ENCODE results near the gene MNT. TPM values are rescaled to one million over a fixed set of nuclear protein-coding genes. Genes with fewer than 3 reads are reported as not detected.

MNT gene
- total RNA-seq, 1 donor from 2014 or later, result 3.2 TPM

DNA sequence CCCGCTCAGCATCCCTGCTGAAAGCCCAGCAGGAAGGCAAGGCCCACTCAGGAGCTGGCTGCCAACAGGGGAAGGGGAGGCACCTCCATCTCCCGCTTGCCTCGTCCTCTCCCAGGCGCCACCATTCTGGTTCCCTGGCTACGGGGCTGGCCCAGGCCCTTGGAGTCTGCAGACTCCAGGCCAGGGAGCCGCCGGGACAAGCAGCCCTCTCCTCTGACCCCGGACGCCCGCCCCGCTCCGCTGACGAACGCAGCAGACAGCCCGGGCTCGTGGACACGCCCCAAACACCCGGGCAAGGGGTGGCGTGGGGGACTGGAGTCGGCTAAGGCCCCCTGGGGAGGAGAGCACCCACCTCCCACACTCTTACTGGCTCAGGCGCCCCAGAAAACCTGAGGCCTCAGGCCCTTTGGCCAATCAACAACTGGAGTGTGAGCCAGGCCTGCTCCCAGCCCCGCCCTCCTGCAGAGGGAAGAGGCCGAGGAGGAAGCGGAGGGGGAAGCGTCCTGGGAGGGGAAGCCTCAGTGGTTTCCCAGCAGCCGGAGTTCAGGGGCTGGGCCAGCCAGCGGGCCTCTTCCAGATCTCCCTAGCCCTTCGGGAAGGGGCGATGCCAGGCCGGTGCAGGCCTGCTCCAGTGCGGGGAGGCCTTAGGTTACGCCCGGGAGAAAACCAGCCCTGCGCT lies 4.2 kb downstream of the MNT start:
- DNase-seq (ENCODE audit: low read depth, low spot score), result peak; percentile 85

DNA sequence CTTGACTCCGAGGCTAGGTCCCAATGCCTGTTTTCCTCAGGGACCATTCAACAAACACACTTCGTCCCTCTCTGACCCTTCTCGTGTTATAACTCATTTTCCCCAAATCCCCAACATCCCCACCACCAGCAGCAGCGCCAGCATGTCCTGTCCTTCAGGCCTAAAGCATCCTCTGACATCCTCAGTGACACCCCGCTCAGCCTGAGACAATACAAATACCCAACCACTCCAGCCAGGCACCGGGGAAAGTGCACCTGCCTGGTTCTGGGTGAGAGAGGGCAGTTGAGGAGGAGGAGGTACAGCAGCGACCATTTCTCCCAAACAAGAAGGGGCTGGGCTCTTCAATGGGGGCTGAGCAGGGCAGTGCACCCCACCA lies 4.7 kb downstream of the MNT start:
- DNase-seq (ENCODE audit: low read depth, low spot score), result no peak

DNA sequence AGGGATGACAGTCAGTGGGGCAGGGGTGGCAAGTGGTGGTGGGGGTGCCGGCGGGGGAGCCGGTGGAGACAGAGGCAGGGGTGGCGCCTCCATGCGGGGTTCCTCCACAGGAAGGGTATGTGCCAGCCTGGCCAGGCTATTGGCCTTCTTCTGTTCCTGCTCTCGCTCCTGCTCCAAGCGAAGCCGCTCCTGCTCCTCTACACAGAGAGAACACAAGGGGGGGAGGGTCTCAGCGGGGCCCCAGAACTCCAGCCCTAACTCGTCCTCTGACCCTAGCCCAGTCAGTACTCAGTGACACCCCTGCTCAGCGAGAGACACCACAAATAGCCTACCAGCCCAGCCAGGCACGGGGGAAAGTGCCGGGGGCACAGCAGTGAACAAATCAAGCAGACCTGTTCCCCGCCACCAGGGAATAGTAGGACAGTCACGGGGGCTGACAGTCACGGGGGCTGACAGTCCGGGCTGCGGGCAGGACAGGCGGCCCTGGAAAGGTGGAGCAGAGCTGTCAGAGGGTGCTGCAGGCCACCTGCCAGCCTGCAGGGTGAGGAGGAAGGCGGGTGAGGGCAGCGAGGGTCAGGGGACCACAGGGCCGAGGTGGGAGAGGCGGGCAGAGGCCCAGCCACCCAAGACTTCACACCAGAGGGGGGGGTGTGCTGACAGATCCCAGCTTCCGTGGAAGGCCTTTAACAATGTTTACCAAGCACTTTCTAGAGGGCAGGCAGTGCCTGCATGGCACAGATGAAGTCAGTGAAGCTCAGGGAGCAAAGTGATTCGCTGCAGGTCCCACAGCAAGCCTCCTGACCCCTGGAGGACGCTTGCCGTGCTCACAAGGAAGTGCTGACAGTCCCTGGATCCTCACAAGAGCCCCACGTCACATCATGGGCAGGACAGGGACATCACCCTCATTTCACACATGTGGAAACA lies 5.3 kb downstream of the MNT start:
- no peak for DNase-seq (ENCODE audit: low read depth, low spot score)

DNA sequence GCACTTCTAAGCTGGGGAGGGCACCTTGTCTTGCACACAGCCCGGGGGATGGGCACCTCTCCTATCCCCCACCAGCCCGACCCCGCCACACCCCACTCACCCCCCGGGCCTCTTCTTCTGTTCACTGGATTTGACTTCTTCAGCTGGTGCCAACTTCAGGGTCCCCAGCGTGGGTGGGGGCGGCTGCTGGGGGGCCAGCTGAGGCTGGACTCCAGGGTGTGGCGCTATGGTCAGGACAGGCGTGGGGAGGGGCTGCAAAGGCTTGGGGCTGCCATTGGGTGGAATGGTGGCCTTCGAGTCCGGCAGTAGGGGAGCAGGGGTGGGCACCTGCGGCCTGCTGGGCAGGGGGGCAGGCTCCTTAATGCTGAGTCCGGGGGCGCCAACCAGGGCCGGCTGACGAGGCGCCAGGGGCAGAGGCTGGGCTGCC lies 6.1 kb downstream of the MNT start:
- no peak for DNase-seq (ENCODE audit: low read depth, low spot score)

DNA sequence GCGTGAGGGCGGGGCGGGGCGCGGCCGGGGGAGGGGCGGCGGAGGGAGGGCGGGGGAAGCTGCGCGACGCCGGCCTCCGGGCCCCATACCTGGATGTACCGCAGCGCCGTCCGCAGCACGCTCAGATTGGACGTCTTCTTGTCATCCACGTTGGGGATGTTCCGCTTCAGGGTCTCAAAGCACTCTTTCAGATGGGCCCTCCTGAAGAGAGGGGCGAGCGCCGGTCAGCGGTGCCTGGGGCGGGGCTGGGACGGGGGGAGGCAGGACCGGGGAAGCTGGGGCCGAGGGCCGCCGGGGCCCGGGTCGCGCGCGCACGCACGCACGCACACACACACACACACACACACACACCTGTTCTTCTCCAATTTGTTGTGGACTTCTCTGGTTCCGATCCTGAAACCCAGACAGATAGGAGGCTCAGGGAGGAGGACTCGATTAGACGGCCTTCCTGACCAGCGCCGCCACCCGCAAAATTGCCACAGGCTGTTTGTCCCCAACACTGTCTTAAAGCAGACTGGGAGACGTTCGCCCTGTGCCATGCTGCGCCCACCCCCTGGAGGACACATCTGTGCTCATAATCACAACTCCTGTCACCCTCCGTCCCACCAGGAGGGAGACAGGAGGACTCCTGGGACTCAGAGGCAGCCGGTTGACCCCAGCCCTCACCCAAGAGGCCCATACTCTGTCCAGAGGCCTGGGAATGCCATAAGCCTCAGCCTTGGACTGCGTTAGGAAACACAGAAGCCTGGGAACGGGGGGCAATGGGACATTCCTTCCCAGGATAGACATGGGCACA lies 6.7 kb downstream of the MNT start:
- DNase-seq (ENCODE audit: low read depth, low spot score), result no peak

DNA sequence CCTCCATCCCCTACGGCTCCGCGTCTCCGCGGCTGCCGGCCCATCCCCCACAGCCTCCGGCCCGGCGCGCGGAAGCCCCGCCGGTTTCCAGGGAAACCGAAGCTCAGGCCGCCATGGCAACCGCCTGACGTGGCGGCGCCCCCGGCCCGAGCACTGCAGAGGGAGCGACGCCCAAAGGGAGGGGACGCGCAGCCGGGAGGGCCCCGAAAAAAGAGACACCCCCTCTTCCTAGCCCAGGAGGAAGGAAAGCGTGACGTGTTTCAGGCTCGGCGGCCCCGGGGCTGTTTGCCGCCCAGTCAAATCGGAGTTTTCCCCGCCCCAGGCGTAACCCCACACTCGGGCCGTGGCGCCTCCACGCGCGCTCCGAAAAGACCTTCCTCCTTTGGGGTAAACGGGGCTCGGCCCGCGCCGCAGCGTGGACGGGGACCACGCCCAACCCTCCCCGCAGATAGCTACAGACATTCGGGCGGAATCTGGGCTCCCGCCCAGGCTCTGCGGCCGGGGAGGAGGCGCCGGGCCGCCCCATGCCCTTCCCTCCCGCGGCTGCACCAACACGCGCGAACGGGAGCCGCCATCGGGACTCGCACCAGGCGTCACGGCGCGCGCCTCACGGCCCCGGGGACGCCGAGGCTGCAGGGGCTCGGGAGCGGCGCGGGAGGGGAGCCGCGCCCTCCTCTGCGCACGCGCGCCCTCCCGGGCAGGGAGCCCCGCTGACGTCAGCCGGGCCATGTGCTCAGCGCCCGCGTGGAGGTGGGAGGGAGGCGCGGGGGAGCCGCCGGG lies 7.5 kb downstream of the MNT start:
- peak; percentile 61 for DNase-seq (ENCODE audit: low read depth, low spot score)

DNA sequence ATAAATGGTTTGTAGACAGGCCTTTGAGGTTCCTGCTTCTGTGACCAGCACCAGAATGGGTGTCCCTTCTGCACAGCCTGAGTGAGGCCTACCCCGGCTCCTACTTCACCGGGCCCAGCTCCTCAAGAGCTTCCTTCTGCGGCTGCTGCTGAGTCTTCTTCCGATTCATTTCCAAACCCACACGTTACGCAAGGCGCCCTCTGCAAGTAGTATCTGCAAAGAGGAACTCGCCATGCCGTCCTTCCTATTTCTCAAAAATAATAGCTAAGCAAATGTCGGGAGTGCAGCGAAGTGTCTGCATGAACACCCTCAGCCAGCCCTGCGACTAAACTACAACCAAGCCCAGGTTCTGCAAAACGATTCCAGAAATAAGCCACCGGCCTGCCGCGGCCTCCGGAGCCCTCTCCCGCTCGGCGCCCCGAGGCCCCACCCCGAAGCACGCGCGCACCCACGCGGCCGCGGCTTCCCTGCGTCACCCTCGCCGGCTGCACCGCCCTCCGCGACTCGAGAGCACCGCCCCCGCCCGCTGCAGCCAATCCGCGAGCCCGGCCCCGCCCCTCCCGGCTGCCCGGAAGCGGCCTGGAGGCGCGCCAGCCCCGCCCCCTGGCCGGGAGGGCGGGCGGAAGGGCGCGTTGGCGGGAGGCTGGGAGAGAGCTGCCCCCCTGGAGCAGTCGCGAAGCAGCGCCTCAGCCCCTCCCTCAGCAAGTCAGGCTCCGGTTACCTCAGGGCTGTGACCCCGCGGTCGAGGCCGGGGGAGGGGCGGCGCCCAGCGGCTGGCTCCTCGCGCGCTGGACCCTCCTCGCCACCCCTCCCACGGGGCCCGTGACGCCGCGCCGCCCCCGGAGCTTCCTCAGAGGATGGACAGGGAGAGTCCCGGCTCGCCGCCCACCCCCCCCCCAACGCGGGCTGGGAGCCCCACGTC lies 8.3 kb downstream of the MNT start:
- DNase-seq (ENCODE audit: low read depth, low spot score), result peak; percentile 77

DNA sequence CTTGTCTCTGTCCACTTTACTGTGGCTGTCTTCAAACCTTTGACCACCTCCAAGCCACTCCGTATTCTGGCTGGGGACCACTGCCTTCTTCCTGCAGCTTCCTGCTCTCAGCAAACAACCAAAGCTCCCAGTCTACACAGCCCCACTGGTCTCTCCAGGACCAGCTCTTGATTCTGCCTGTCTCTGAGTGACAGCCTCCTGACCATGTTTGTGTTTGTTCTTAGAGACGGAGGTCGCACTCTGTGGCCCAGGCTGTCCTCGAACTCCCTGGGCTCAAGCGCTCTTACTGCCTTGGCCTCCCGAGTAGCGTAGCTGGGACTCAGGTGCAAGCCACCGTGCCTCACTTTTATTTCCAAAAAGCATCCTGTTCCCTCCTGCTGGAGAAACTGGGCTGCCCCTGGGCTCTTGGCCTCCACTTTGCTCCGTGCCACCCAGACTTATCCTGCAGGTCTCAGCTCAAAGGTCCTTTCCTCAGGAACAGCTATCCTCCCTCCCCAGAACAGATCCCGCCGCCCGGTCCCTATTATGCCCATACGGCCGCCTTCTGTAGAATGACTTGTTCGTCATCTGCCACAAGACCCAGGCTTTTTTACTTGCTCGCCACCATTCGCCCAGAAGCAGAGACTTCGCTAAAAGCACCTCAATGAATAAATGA lies 9.1 kb downstream of the MNT start:
- no peak for DNase-seq (ENCODE audit: low read depth, low spot score)

DNA sequence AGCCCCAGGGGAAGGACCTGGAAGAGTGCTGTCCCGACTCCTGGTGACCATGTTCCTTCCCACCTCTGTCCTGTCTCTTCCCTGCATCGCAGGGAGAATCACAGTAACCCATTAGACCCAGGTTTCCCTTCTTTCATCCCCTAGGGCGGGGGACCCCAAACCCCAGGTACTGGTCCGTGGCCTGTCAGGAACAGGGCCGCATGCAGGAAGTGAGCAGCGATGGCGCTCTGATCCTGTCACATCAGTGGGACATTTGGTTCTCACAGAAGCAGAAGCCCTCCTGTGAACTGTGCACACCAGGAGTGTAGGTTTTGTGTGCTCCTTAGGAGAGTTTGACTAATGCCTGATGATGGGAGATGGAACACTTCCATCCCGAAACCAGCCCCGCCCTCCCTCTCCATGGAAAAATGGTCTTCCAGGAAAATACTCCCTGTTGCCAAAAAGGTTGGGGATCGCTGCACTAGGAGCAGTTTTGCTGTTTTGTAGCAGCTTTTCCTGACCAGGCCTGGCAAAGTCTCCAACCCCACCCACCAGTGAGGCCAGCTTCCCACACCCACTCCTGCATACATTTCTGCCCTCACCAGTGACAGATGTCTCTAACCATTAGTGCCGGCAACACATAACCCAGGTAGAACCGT lies 10.5 kb downstream of the MNT start:
- DNase-seq (ENCODE audit: low read depth, low spot score), result no peak

DNA sequence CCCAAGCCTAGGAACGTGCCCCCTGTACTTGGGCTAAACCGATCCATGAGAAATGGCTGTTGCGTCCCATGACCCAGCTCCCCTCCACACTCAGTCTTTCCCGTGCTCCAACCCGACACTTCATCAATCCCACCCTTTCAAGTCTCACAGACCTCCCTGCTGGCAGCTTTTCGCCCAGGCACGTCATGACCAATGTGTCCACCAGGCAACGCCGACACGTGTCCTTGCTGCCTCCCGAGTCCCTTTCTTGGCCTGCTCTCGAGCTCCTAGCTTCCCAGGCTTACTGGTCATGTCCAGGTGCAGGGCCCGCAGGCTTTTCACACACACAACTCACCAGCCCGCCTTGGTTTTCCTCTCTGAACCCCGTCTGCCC lies 12.2 kb downstream of the MNT start:
- DNase-seq (ENCODE audit: low read depth, low spot score), result no peak

DNA sequence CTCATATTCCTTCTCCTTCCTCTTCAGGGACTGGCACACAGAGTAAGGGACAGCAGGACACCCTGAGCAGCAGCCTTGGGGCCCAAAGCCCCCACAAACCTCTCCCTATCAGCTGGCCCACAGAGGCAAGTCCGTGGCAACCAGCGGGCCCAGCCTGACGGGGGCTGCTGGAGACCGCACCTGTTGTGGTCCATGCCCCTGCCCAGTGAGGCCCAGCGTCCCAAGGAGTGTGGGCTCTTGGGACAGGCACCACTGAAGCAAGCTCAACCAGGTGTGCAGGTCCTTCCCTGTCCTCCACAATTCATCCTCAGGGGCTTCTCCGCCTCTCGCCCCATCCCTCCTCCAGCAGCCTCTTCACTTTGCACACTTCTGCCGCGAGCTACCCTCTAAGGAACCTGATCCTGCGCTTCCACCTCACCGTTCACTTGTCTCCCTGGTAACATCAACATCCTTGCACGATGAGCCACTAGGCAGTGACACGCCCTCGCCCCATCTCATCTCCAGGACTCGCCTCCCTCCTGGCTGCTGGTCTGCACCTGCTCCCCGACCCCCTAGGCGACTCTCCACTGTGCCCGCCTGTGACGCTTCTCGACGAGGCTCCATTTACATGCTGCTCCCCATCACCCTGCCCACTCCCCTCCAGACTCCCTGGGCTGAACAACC lies 12.7 kb downstream of the MNT start:
- no peak for DNase-seq (ENCODE audit: low read depth, low spot score)

DNA sequence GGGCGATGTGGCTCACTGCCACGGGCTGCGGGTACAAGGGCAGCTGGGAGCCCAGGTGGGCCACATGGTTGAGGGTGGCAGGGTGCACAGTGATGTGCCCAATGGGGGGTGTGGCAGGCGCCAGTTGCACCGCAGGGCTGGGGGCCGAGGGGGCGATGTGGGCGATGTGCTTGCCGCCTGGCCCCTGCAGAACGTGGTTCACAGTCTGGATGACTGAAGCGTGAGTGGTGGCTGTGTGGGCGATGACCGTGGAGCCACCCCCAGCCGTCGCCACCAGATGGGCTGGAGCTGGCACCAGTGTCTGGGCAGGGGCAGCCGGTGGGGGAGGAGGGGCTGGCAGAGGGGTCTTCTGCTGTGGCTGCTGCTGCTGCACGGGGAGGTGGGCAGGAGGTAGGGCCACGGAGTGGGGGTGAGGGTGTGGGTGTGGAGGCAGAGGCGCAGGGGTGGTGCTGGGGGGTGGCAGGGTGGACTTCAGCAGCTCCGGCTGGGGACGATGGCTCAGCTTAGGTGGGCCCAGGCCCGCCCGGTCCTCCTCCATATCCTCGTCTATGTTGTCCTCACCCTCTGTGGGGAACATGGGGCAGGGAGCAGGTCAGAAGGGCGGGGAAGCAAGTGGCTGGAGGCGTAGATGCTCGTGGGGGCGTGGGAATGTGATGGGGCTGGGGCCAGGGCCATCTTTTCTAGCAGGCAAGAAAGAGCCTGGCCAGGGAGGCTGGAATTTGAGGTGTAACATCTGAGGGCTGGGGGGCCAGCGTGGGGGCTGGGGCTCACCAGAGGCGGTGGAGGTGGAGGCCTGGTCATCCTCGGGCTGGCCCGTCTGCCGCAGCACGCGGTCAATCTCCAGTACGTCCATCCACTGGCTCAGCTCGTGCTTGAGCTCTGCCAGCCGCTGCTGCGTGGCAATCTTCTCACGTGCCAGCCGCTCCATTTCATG lies 13.5 kb downstream of the MNT start:
- DNase-seq (ENCODE audit: low read depth, low spot score), result no peak

DNA sequence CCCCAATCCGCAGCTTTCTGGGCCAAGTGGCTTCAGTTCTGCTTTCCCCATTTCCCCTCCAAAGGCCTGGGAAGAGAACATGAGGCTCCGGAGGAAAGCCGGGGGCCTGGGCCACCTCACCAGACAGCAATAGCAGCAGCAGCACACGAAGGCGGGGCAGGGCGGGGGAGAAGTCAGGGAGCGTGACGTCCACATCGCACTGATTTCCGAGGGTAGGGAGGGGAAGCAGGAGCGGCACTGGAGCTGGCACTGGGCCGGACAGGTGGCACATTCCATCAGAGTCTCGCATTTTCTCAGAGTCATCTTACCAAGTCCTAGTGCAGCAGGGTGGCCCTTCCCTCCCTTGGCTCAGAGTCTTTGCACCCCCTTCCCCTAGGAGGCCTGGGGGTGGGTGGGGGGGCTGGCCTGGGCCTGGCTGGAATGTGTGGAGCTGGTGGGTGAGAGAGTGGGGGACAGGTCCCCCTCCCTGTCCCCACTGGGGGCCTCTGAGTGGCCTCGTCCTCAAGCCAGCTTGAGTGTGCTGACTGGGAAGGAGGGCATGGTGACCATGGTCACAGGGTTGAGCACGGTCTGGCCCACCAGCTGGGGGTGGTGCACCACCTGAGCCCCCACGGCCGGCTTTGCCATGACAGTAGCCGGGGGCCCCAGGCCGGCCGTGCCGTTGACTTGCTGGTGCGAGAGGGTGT lies 14.3 kb downstream of the MNT start:
- DNase-seq (ENCODE audit: low read depth, low spot score), result no peak

DNA sequence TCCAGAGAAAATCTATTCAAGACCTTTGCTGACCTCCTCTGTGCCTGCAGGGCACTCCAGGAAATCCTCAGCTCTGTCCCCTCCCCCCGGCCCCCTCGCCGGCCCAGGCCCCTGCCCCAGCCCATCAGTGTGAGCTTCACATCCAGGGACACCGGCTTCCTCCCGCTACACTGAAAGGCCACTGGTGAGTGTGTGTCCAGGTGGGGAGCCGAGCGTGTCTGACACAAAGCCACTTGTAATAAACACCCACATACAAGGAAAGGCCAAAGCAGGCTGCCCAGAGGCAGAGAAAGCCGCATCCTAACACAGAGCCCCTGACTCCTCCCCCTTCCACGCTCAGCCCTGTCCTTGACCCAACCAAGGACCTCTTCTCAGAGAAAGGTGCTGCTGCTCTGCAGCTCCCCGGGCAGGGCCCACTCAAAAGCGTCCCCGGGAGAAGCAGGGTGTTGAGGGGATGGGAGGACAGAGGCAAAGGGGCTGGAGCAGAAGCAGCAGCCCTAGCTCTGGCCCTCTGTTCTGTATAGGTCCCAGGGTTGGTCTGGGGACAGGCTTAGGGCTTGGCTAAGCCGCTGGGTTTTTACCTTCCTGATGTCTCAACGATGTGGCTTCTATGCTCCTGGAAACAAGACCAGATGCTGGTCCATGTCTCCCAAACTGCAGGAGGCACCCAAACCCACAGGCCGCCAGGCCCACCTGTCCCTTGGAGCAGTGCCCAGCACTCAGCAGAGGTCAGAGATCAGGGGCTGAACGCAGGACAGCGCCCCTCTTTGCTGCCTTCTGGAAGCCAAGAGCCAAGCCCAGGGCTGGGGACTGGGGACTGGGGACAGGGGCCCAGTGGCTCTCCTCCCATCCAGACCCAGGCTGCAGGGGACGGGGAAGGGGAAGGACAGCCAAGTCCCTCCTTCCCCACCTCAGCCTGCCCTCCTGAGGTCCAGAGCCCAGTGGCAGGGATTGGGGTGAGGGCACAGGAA lies 15.3 kb downstream of the MNT start:
- no peak for DNase-seq (ENCODE audit: low read depth, low spot score)

DNA sequence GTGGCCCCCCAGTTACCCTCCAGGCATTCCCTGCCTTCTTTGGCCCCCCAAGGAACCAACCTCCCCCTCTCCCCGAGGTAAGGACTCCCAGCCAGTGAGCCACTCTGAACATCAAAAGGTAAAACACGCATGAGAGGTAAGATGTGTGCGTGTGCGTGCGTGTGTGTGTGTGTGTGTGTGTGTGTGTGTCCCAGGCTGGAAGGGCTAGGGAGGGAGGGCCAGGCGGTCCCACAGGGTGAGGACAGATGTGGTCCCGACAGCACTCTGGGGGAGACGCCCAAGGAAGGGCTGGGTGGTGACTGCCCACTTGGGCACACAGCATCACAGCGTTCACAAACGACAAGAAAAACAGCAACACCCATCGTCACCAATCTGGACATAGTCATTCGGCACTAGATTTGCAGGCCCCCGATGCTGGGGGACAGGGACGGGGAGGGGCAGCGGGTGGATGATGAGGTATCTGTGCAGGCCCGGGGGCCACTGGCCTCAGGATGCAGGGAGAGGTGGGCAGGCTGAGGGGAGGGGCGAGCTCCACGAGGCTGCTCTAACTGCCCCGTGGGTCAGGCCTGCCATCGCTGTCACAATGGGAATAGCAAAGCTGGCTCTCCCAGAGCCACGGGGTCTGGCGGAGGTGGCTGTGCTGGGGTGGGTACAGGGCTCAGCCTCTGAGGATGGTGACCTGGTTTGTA lies 16.3 kb downstream of the MNT start:
- DNase-seq (ENCODE audit: low read depth, low spot score), result no peak
